ENCODE measurements around the gene MMP2. TPM values are rescaled to one million over a fixed set of nuclear protein-coding genes. Genes with fewer than 3 reads are reported as not detected.

Gene MMP2
- total and polyA plus RNA-seq, 2 of the 13 experiments (the other 11 are each of a cell fraction or from before 2014, with no cell fraction given): 0.31 to 1.3 TPM

DNA sequence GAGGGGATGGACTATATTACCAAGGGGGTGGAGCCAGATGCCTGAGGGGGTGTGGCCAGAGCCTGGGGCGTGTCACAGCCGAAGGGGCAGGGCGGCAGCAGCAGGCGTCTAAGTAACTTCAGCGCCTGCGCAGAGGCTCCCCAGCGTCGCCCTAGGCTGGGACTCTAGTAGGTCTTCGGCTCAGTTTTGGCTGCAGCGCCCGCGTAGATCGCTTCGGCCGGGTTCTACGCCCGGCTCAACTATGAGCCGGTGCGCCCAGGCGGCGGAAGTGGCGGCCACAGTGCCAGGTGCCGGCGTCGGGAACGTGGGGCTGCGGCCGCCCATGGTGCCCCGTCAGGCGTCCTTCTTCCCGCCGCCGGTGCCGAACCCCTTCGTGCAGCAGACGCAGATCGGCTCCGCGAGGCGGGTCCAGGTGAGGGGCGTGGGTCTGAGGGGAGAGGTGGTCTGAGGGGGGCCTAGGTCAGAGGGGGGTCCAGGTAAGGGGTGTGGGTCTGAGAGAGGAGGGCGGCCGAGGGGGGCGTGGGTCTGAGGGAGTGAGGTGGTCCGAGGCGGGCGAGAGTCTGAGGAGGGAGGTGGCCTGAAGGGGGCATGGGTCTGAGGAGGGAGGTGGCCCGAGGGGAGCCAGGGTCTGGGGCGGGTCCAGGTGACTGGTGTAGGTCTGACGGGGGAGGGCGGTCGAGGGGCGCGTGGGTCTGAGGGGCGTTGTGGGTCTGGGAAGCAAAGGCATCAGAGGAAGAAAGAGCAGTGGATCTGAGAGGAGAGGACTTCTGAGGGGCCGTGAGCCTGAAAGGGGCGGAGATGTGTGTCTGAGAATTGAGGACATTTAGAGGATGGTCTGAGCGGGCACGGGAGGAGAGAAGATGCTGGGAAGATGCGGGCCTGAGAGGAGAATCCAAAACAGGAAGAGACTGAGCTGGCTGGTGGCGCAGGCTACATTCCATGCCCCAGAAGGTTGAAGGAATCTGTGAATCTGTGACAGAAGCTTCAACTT, 30.2 kb downstream of the MMP2 start, which contains the start of gene LPCAT2 (continued):
- TF ChIP-seq, protein P1, sequence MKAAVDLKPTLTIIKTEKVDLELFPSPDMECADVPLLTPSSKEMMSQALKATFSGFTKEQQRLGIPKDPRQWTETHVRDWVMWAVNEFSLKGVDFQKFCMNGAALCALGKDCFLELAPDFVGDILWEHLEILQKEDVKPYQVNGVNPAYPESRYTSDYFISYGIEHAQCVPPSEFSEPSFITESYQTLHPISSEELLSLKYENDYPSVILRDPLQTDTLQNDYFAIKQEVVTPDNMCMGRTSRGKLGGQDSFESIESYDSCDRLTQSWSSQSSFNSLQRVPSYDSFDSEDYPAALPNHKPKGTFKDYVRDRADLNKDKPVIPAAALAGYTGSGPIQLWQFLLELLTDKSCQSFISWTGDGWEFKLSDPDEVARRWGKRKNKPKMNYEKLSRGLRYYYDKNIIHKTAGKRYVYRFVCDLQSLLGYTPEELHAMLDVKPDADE (CRISPR knock-in tag; IDR thresholded peaks at IDR 0.05): 0 out of 2 replicates have a peak, but pooled peaks have one; percentile 34
- TF ChIP-seq ZMYM2 (CRISPR knock-in tag; IDR thresholded peaks at IDR 0.05): peak; percentile 64; the same call in 1 of the 2 replicates
- no peak for TF ChIP-seq JDP2 (CRISPR knock-in tag; IDR thresholded peaks at IDR 0.05; ENCODE audit: borderline replicate concordance)
- TF ChIP-seq KDM3A (CRISPR knock-in tag; IDR thresholded peaks at IDR 0.05; ENCODE audit: low read depth): peak; percentile 75; the same call in 1 of the 2 replicates
- 0 out of 2 replicates have a peak, but pooled peaks have one; percentile 12 for TF ChIP-seq HNF4A (CRISPR knock-in tag; IDR thresholded peaks at IDR 0.05)
- TF ChIP-seq, protein P2, sequence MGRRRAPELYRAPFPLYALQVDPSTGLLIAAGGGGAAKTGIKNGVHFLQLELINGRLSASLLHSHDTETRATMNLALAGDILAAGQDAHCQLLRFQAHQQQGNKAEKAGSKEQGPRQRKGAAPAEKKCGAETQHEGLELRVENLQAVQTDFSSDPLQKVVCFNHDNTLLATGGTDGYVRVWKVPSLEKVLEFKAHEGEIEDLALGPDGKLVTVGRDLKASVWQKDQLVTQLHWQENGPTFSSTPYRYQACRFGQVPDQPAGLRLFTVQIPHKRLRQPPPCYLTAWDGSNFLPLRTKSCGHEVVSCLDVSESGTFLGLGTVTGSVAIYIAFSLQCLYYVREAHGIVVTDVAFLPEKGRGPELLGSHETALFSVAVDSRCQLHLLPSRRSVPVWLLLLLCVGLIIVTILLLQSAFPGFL (CRISPR knock-in tag; IDR thresholded peaks at IDR 0.05): no peak
- peak; percentile 48 for TF ChIP-seq SAP130 (CRISPR knock-in tag; IDR thresholded peaks at IDR 0.05; ENCODE audit: low read depth)
- TF ChIP-seq NCOR1 (IDR thresholded peaks at IDR 0.05; ENCODE audit: borderline replicate concordance, low read length): no peak
- no peak for TF ChIP-seq ZNF674 (CRISPR knock-in tag; IDR thresholded peaks at IDR 0.05; ENCODE audit: low read depth)
- no peak for TF ChIP-seq TEAD3 (CRISPR knock-in tag; optimal IDR thresholded peaks at IDR 0.05; ENCODE audit: borderline replicate concordance)
- TF ChIP-seq, protein P3, sequence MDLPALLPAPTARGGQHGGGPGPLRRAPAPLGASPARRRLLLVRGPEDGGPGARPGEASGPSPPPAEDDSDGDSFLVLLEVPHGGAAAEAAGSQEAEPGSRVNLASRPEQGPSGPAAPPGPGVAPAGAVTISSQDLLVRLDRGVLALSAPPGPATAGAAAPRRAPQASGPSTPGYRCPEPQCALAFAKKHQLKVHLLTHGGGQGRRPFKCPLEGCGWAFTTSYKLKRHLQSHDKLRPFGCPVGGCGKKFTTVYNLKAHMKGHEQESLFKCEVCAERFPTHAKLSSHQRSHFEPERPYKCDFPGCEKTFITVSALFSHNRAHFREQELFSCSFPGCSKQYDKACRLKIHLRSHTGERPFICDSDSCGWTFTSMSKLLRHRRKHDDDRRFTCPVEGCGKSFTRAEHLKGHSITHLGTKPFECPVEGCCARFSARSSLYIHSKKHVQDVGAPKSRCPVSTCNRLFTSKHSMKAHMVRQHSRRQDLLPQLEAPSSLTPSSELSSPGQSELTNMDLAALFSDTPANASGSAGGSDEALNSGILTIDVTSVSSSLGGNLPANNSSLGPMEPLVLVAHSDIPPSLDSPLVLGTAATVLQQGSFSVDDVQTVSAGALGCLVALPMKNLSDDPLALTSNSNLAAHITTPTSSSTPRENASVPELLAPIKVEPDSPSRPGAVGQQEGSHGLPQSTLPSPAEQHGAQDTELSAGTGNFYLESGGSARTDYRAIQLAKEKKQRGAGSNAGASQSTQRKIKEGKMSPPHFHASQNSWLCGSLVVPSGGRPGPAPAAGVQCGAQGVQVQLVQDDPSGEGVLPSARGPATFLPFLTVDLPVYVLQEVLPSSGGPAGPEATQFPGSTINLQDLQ (CRISPR knock-in tag; IDR thresholded peaks at IDR 0.05): no peak
- TF ChIP-seq, protein P4, sequence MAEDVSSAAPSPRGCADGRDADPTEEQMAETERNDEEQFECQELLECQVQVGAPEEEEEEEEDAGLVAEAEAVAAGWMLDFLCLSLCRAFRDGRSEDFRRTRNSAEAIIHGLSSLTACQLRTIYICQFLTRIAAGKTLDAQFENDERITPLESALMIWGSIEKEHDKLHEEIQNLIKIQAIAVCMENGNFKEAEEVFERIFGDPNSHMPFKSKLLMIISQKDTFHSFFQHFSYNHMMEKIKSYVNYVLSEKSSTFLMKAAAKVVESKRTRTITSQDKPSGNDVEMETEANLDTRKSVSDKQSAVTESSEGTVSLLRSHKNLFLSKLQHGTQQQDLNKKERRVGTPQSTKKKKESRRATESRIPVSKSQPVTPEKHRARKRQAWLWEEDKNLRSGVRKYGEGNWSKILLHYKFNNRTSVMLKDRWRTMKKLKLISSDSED (CRISPR knock-in tag; IDR thresholded peaks at IDR 0.05): no peak
- TF ChIP-seq ZNF253 (CRISPR knock-in tag; IDR thresholded peaks at IDR 0.05; ENCODE audit: borderline replicate concordance): peak; percentile 38; the same call in 1 of the 2 replicates
- TF ChIP-seq, protein P5, sequence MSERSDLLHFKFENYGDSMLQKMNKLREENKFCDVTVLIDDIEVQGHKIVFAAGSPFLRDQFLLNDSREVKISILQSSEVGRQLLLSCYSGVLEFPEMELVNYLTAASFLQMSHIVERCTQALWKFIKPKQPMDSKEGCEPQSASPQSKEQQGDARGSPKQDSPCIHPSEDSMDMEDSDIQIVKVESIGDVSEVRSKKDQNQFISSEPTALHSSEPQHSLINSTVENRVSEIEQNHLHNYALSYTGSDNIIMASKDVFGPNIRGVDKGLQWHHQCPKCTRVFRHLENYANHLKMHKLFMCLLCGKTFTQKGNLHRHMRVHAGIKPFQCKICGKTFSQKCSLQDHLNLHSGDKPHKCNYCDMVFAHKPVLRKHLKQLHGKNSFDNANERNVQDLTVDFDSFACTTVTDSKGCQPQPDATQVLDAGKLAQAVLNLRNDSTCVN (CRISPR knock-in tag; IDR thresholded peaks at IDR 0.05; ENCODE audit: borderline replicate concordance): no peak
- no peak for TF ChIP-seq ZIK1 (CRISPR knock-in tag; IDR thresholded peaks at IDR 0.05; ENCODE audit: borderline replicate concordance, low read depth)
- TF ChIP-seq, protein P6, sequence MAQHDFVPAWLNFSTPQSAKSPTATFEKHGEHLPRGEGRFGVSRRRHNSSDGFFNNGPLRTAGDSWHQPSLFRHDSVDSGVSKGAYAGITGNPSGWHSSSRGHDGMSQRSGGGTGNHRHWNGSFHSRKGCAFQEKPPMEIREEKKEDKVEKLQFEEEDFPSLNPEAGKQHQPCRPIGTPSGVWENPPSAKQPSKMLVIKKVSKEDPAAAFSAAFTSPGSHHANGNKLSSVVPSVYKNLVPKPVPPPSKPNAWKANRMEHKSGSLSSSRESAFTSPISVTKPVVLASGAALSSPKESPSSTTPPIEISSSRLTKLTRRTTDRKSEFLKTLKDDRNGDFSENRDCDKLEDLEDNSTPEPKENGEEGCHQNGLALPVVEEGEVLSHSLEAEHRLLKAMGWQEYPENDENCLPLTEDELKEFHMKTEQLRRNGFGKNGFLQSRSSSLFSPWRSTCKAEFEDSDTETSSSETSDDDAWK (CRISPR knock-in tag; IDR thresholded peaks at IDR 0.05): no peak
- TF ChIP-seq FLYWCH1 (CRISPR knock-in tag; IDR thresholded peaks at IDR 0.05): no peak
- no peak for TF ChIP-seq YY1 (IDR thresholded peaks at IDR 0.05; ENCODE audit: insufficient read depth, insufficient replicate concordance, low read depth, low read length)
- no peak for TF ChIP-seq RBM39 (IDR thresholded peaks at IDR 0.05; ENCODE audit: low read depth, low read length, poor library complexity, severe bottlenecking)

Data from HepG2 (cell line).